IMR-90 (cell line): ENCODE results near the gene NKPD1. TPM values are rescaled to one million over a fixed set of nuclear protein-coding genes. Genes with fewer than 3 reads are reported as not detected.

ENCODE experiments used
- ATAC-seq: fragments of 200-7000 bp; cut with Tn5 transposase; 2 replicates; pipeline ENCODE4 v1.9.1; 2020; ENCODE audit warnings: low read depth, mild to moderate bottlenecking, moderate library complexity
- BruUV-seq: library from RNA; stranded (reverse); fragments of 400-500 nt; replicated peaks from 2 replicates; lab custom pipeline; 2021; lab: Mats Ljungman, UMichigan
- CTCF ChIA-PET: fragments of 300-600 bp; formaldehyde crosslinking; extraction: SDS; loops from one replicate; lab custom pipeline; 2021; ENCODE audit warnings: antibody characterized with exemption; lab: Yijun Ruan, JAX
- POLR2A ChIA-PET: fragments of 300-600 bp; sonication (Branson Sonifier 250); formaldehyde crosslinking; loops from one replicate; lab custom pipeline; 2022; ENCODE audit warnings: antibody characterized with exemption; ENCODE audit not compliant: unreplicated experiment; lab: Charles Lee
- DNase-seq: peaks from one replicate; pipeline ENCODE4 v3.0.0; 2013
- H2AFZ ChIP-seq: replicated peaks from 2 replicates; pipeline ENCODE3; 2013; ENCODE audit warnings: low read length, mild to moderate bottlenecking; ENCODE audit not compliant: poor library complexity
- H2AK5ac ChIP-seq: 2 replicates; pipeline ENCODE4 v1.6.1; 2013; ENCODE audit warnings: low read depth, low read length, inconsistent platforms
- H2AK9ac ChIP-seq: replicated peaks from 2 replicates; pipeline ENCODE3; 2013; ENCODE audit warnings: mild to moderate bottlenecking, low read depth, low read length, moderate library complexity; ENCODE audit not compliant: poor library complexity
- H2BK120ac ChIP-seq: 2 replicates; pipeline ENCODE4 v1.6.1; 2013; ENCODE audit warnings: low read depth, low read length, inconsistent platforms
- H2BK15ac ChIP-seq: 3 replicates; pipeline ENCODE4 v1.6.1; 2013; ENCODE audit warnings: low read depth, low read length, inconsistent platforms
- H2BK20ac ChIP-seq: 2 replicates; pipeline ENCODE4 v1.6.1; 2013; ENCODE audit warnings: low read depth, mild to moderate bottlenecking, inconsistent platforms, low read length, moderate library complexity
- H2BK5ac ChIP-seq: 2 replicates; pipeline ENCODE4 v1.6.1; 2013; ENCODE audit warnings: mild to moderate bottlenecking, low read depth, low read length, inconsistent platforms; ENCODE audit not compliant: poor library complexity, severe bottlenecking
- H3K14ac ChIP-seq: replicated peaks from 2 replicates; pipeline ENCODE4 v1.6.1; 2013; ENCODE audit warnings: low read depth, low read length, inconsistent platforms
- H3K18ac ChIP-seq: 2 replicates; pipeline ENCODE4 v1.6.1; 2013; ENCODE audit warnings: low read depth, low read length, control low read depth
- H3K23ac ChIP-seq: 2 replicates; pipeline ENCODE4 v1.6.1; 2013; ENCODE audit warnings: low read depth, low read length, inconsistent platforms
- H3K27ac ChIP-seq: 2 replicates; pipeline ENCODE4 v1.5.1; 2013; ENCODE audit warnings: mild to moderate bottlenecking, control low read depth, low read length; ENCODE audit not compliant: insufficient read depth
- H3K27me3 ChIP-seq: 2 replicates; pipeline ENCODE4 v1.6.1; 2013; ENCODE audit warnings: low read length; ENCODE audit not compliant: control insufficient read depth, insufficient read depth
- H3K36me3 ChIP-seq: 2 replicates; pipeline ENCODE4 v1.6.1; 2013; ENCODE audit warnings: low read length, mixed read lengths; ENCODE audit not compliant: control insufficient read depth, insufficient read depth
- H3K4ac ChIP-seq: 2 replicates; pipeline ENCODE4 v1.6.1; 2013; ENCODE audit warnings: low read depth, low read length, inconsistent platforms
- H3K4me1 ChIP-seq: 2 replicates; pipeline ENCODE4 v1.6.1; 2013; ENCODE audit warnings: low read length, mixed read lengths; ENCODE audit not compliant: control insufficient read depth, insufficient read depth
- H3K4me2 ChIP-seq: 2 replicates; pipeline ENCODE4 v1.6.1; 2013; ENCODE audit warnings: low read depth, mild to moderate bottlenecking, control low read depth, low read length, moderate library complexity
- H3K4me3 ChIP-seq: 2 replicates; pipeline ENCODE4 v1.5.1; 2013; ENCODE audit warnings: low read depth, mild to moderate bottlenecking, control low read depth, low read length, moderate library complexity; ENCODE audit not compliant: insufficient read depth
- H3K56ac ChIP-seq: 2 replicates; pipeline ENCODE4 v1.6.1; 2013; ENCODE audit warnings: low read length, inconsistent platforms; ENCODE audit not compliant: insufficient read depth; ENCODE audit errors: extremely low read depth
- H3K79me1 ChIP-seq, 2 experiments: 2 replicates each; pipeline ENCODE4 v1.6.1; 2013; ENCODE audit warnings: low read length in 2 of 2, inconsistent platforms in 1 of 2, low read depth in 1 of 2
- H3K9ac ChIP-seq: 2 replicates; pipeline ENCODE4 v1.6.1; 2013; ENCODE audit warnings: low read depth, low read length, control low read depth
- H3K9me1 ChIP-seq: 2 replicates; pipeline ENCODE4 v1.6.1; 2013; ENCODE audit warnings: low read length, inconsistent platforms; ENCODE audit not compliant: insufficient read depth
- H3K9me3 ChIP-seq: 2 replicates; pipeline ENCODE4 v1.6.1; 2013; ENCODE audit warnings: low read length; ENCODE audit not compliant: control insufficient read depth, insufficient read depth
- H4K20me1 ChIP-seq: 2 replicates; pipeline ENCODE4 v1.6.1; 2013; ENCODE audit warnings: low read length, inconsistent platforms; ENCODE audit not compliant: insufficient read depth
- H4K5ac ChIP-seq: 2 replicates; pipeline ENCODE4 v1.6.1; 2013; ENCODE audit warnings: mild to moderate bottlenecking, low read depth, low read length, control low read depth
- H4K8ac ChIP-seq, 2 experiments: 2 replicates each; pipeline ENCODE4 v1.6.1; 2013; ENCODE audit warnings: low read depth in 2 of 2, low read length in 2 of 2, control low read depth in 1 of 2, inconsistent platforms in 1 of 2
- H4K91ac ChIP-seq: 2 replicates; pipeline ENCODE4 v1.6.1; 2013; ENCODE audit warnings: low read depth, low read length, inconsistent platforms; ENCODE audit not compliant: insufficient read depth
- BHLHE40 ChIP-seq: fragments of 150-350 bp; IDR thresholded peaks from 2 replicates; pipeline ENCODE4 v1.6.1; 2016; ENCODE audit warnings: mild to moderate bottlenecking, low read depth, low read length
- CTCF ChIP-seq: conservative IDR thresholded peaks from 2 replicates; pipeline ENCODE4 v1.5.1; 2012; ENCODE audit warnings: mild to moderate bottlenecking, low read depth, low read length, improper control_type of control experiment
- MXI1 ChIP-seq: IDR thresholded peaks from 2 replicates; pipeline ENCODE4 v1.6.1; 2012; ENCODE audit warnings: low read depth, mild to moderate bottlenecking, low read length, moderate library complexity, borderline replicate concordance
- POLR2A ChIP-seq: IDR thresholded peaks from 2 replicates; pipeline ENCODE4 v1.6.1; 2012; ENCODE audit warnings: mild to moderate bottlenecking, low read depth, low read length
- SMC3 ChIP-seq: fragments of 150-350 bp; IDR thresholded peaks from 2 replicates; pipeline ENCODE4 v1.6.1; 2016; ENCODE audit warnings: low read depth, mild to moderate bottlenecking, antibody characterized with exemption, low read length, moderate library complexity
- WGBS, 2 experiments: methylation state at CpG; one replicate each; pipeline versions ENCODE4 v1.1.5 to v1.1.7; 2013; ENCODE audit warnings: missing lambda C conversion rate in 2 of 2; ENCODE audit not compliant: insufficient read length in 1 of 2; ENCODE audit errors: extremely low coverage in 2 of 2; 5-methylcytosine and 5-hydroxymethylcytosine counted together
- dilution Hi-C: fragments of 300-500 bp; cut with HindIII; formaldehyde crosslinking; loops from one replicate; pipeline ENCODE4 v1.14.3; 2018; ENCODE audit warnings: low sequenced_read_pairs; ENCODE audit not compliant: unreplicated experiment
- in situ Hi-C: fragments of 300-500 bp; cut with MboI; formaldehyde crosslinking; loops from 3 replicates; pipeline ENCODE4 v1.14.3; 2019; ENCODE audit warnings: low sequenced_read_pairs, inconsistent platforms, mixed read lengths
- intact Hi-C: fragments of 100-400 bp; cut with micrococcal nuclease; formaldehyde crosslinking; loops from 2 replicates; pipeline ENCODE4 v1.10.0; 2022
- polyA plus RNA-seq, 3 experiments: library from polyadenylated mRNA; depleted of rRNA; stranded (reverse); fragments of >200 nt; gene quantifications; 2 replicates each; pipeline ENCODE4 v1.2.3, GENCODE V29; 2012; ENCODE audit warnings: low replicate concordance in 1 of 3
- total RNA-seq: library from RNA; depleted of rRNA; stranded (reverse); fragments of >200 nt; gene quantifications from 2 replicates; pipeline ENCODE4 v1.2.3, GENCODE V29; 2012
- TF ChIP-seq, protein P1 (sequence below): fragments of 150-350 bp; IDR thresholded peaks from 2 replicates; pipeline ENCODE4 v1.6.1; 2016; ENCODE audit warnings: low read depth, mild to moderate bottlenecking, low read length, moderate library complexity, borderline replicate concordance

NKPD1 gene
- total and polyA plus RNA-seq, 2 of the 4 experiments (the other 2 are of a cell fraction), result under 0.01 to 0.09 TPM

- WGBS, 2 experiments, result 40% methylated on average over 1 of the region's 15 CpGs; no CpG with 5 or more reads in 1 of the 2 experiments
- no peak overlapping the region for H3K18ac ChIP-seq
- no peak overlapping the region for H2BK20ac ChIP-seq
- peak overlapping the region; percentile 72 for H2AK9ac ChIP-seq
- no peak overlapping the region for H3K27ac ChIP-seq
- no peak overlapping the region for H4K8ac ChIP-seq
- no peak overlapping the region for H3K4me3 ChIP-seq
- H2BK15ac ChIP-seq, result no peak overlapping the region
- no peaks in the 10 kb centered on the region for H3K9me3 ChIP-seq
- H3K9me1 ChIP-seq, result no peaks in the 10 kb centered on the region
- H3K27me3 ChIP-seq, result peaks cover 17% of the 10 kb centered on the region; the same call in 1 of the 2 replicates
- ATAC-seq, result no peak
- TF ChIP-seq SMC3 (no peak), MXI1 (no peak), POLR2A (no peak), CTCF (no peak), BHLHE40 (no peak)
- TF ChIP-seq, protein P1, sequence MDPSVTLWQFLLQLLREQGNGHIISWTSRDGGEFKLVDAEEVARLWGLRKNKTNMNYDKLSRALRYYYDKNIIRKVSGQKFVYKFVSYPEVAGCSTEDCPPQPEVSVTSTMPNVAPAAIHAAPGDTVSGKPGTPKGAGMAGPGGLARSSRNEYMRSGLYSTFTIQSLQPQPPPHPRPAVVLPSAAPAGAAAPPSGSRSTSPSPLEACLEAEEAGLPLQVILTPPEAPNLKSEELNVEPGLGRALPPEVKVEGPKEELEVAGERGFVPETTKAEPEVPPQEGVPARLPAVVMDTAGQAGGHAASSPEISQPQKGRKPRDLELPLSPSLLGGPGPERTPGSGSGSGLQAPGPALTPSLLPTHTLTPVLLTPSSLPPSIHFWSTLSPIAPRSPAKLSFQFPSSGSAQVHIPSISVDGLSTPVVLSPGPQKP, result no peak
- DNase-seq, result no peak
- in situ Hi-C loops (no loop called here), dilution Hi-C loops (no loop called here), intact Hi-C loops (no loop called here)
- no peak overlapping the region for H4K5ac ChIP-seq
- no peaks in the 10 kb centered on the region for H3K36me3 ChIP-seq
- peaks cover 5% of the 10 kb centered on the region; the same call in 1 of the 2 replicates for H4K20me1 ChIP-seq
- H3K9ac ChIP-seq, result no peak overlapping the region
- peaks cover 2% of the 10 kb centered on the region; the same call in 1 of the 2 replicates for H3K4me1 ChIP-seq
- H3K79me1 ChIP-seq, result no peaks in the 10 kb centered on the region
- POLR2A ChIA-PET, result no interaction called here
- H2AK5ac ChIP-seq, result no peak overlapping the region; the same call in 1 of the 2 replicates
- no TSS peak for BruUV-seq
- CTCF ChIA-PET, result no interaction called here
- no peak overlapping the region for H3K23ac ChIP-seq
- no peak overlapping the region for H3K4ac ChIP-seq
- no peak overlapping the region for H4K91ac ChIP-seq
- peak overlapping the region; percentile 61 for H2AFZ ChIP-seq
- no peak overlapping the region for H2BK5ac ChIP-seq
- H3K56ac ChIP-seq, result no peak overlapping the region
- H3K14ac ChIP-seq, result no peak overlapping the region
- H2BK120ac ChIP-seq, result no peak overlapping the region
- no peak overlapping the region for H3K4me2 ChIP-seq
Measured at GRCh38 chr19:45163751-45164460, 3.1 kb upstream of the NKPD1 start.
